HG02840 (cell line): ENCODE results near the gene CGGBP1.
A peak's percentile ranks its signal among the peaks of the same experiment; 100 is the strongest.

Experiments used
- ATAC-seq: cut with Tn5 transposase; IDR thresholded peaks from one replicate; pipeline ENCODE4 v1.9.1; 2021; ENCODE audit warnings: mild to moderate bottlenecking, moderate library complexity, moderate number of reproducible peaks; ENCODE audit not compliant: unreplicated experiment, low FRiP score

Gene CGGBP1

GRCh38 chr3:88058581-88059379 lies at the start of gene CGGBP1, which contains the start of gene ZNF654:
Gene CGGBP1, minus strand, starts transcription at chr3:88059005. Its CDS starts 3,029 bp downstream, at chr3:88055976.
Gene ZNF654, plus strand, starts transcription at chr3:88059255. Its CDS starts 65 bp downstream, at chr3:88059320.
- ATAC-seq: peak; percentile 97

GRCh38 chr3:88105325-88105724 lies 46.5 kb upstream of the CGGBP1 start:
- no peak for ATAC-seq

GRCh38 chr3:88101142-88101541 lies 42.3 kb upstream of the CGGBP1 start:
- ATAC-seq: no peak

- no peak for ATAC-seq
These were observed 34.5 kb upstream of the CGGBP1 start for GRCh38 chr3:88093266-88093665.

- no peak for ATAC-seq
These were observed 33.5 kb upstream of the CGGBP1 start for GRCh38 chr3:88092270-88092669.

GRCh38 chr3:88090681-88091080 lies 31.9 kb upstream of the CGGBP1 start:
- ATAC-seq: no peak

GRCh38 chr3:88084097-88084501 lies 25.3 kb upstream of the CGGBP1 start:
- no peak for ATAC-seq

GRCh38 chr3:88082854-88083253 lies 24.0 kb upstream of the CGGBP1 start:
- ATAC-seq: no peak

GRCh38 chr3:88078932-88079331 lies 20.1 kb upstream of the CGGBP1 start:
- ATAC-seq: no peak

GRCh38 chr3:88076712-88077111 lies 17.9 kb upstream of the CGGBP1 start:
- ATAC-seq: no peak

GRCh38 chr3:88075497-88075896 lies 16.7 kb upstream of the CGGBP1 start:
- ATAC-seq: no peak

- no peak for ATAC-seq
These were observed 16.3 kb upstream of the CGGBP1 start for GRCh38 chr3:88075072-88075471.

- no peak for ATAC-seq
These were observed 2.9 kb upstream of the CGGBP1 start for GRCh38 chr3:88061746-88062145.

- no peak for ATAC-seq
These were observed 770 bp upstream of the CGGBP1 start for GRCh38 chr3:88059380-88060170.

- peak; percentile 30 for ATAC-seq
These were observed 562 bp downstream of the CGGBP1 start for GRCh38 chr3:88058306-88058580.

GRCh38 chr3:88057630-88058305 lies 1.0 kb downstream of the CGGBP1 start:
- ATAC-seq: no peak

GRCh38 chr3:88046766-88047165 lies 12.0 kb downstream of the CGGBP1 start:
- ATAC-seq: no peak

GRCh38 chr3:88044411-88044810 lies 14.4 kb downstream of the CGGBP1 start:
- ATAC-seq: no peak

GRCh38 chr3:88041005-88041404 lies 17.8 kb downstream of the CGGBP1 start:
- no peak for ATAC-seq

GRCh38 chr3:88040529-88040928 lies 18.3 kb downstream of the CGGBP1 start:
- ATAC-seq: no peak

- no peak for ATAC-seq
These were observed 20.2 kb downstream of the CGGBP1 start for GRCh38 chr3:88038566-88038965.
